EL (cell line): ENCODE data around the gene RPS6KL1.

ENCODE experiments used
- DNase-seq: peaks from one replicate; pipeline ENCODE4 v3.0.0-alpha.2; 2016

RPS6KL1 gene

GRCh38 chr14:74951443-74952179 lies 28.6 kb upstream of the RPS6KL1 start:
- no peak for DNase-seq

- no peak for DNase-seq
Measured at GRCh38 chr14:74950795-74951442, 27.9 kb upstream of the RPS6KL1 start.

GRCh38 chr14:74949859-74950573 lies 27.0 kb upstream of the RPS6KL1 start:
- DNase-seq, result no peak

GRCh38 chr14:74949191-74949601 lies 26.1 kb upstream of the RPS6KL1 start:
- no peak for DNase-seq

- DNase-seq, result no peak
Measured at GRCh38 chr14:74948228-74949175, 25.4 kb upstream of the RPS6KL1 start.

- no peak for DNase-seq
Measured at GRCh38 chr14:74947353-74948227, 24.5 kb upstream of the RPS6KL1 start.

- DNase-seq, result no peak
Measured at GRCh38 chr14:74946659-74947281, 23.7 kb upstream of the RPS6KL1 start.

- DNase-seq, result peak; percentile 71
Measured at GRCh38 chr14:74945852-74946658, 23.0 kb upstream of the RPS6KL1 start.

- DNase-seq, result peak; percentile 43
Measured at GRCh38 chr14:74945261-74945851, 22.3 kb upstream of the RPS6KL1 start.

- no peak for DNase-seq
Measured at GRCh38 chr14:74942608-74943007, 19.5 kb upstream of the RPS6KL1 start.

GRCh38 chr14:74942181-74942580 lies 19.1 kb upstream of the RPS6KL1 start:
- DNase-seq, result no peak

- peak; percentile 78 for DNase-seq
Measured at GRCh38 chr14:74941676-74942097, 18.6 kb upstream of the RPS6KL1 start.

- no peak for DNase-seq
Measured at GRCh38 chr14:74940956-74941565, 18.0 kb upstream of the RPS6KL1 start.

- DNase-seq, result no peak
Measured at GRCh38 chr14:74938531-74939495, 15.8 kb upstream of the RPS6KL1 start.

GRCh38 chr14:74937171-74937570 lies 14.1 kb upstream of the RPS6KL1 start:
- DNase-seq, result no peak

- DNase-seq, result no peak
Measured at GRCh38 chr14:74936731-74937130, 13.7 kb upstream of the RPS6KL1 start.

- DNase-seq, result no peak
Measured at GRCh38 chr14:74936151-74936550, 13.1 kb upstream of the RPS6KL1 start.

- no peak for DNase-seq
Measured at GRCh38 chr14:74935360-74935680, 12.3 kb upstream of the RPS6KL1 start.
